Erythroblast (primary cell): ENCODE data around the gene DNAH10.

ENCODE experiments used
- GATA1 ChIP-seq: IDR thresholded peaks from 2 replicates; pipeline ENCODE4 v1.6.1; 2011; ENCODE audit warnings: low read depth, mild to moderate bottlenecking, control low read depth, low read length, moderate library complexity
- POLR2A ChIP-seq: IDR thresholded peaks from 2 replicates; pipeline ENCODE4 v1.6.1; 2011; ENCODE audit warnings: mild to moderate bottlenecking, low read length

DNA sequence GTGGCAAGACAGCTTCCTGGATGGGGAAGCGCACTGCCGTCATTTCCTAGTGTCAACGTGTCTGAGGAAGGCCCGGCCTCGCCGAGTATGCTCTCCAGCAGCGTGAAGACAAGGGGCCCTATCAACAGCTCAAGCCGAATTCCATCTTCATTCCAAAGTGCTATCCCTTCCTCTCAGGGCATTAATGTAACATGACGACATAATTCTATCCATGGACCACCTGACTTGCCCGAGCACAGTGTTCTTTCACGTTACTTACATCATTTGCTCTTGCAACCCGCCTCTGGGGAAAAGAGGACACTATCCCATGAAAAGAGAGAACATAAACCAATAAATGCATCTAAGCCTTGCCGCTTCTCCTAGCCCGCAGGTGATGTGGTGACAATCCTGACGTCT, 187.7 kb downstream of the DNAH10 start:
- no peak for TF ChIP-seq POLR2A
- TF ChIP-seq GATA1: no peak
